Heart right ventricle (tissue), 16 donors: ENCODE data around the gene ELF4. TPM values are rescaled to one million over a fixed set of nuclear protein-coding genes. Genes with fewer than 3 reads are reported as not detected.

Source experiments
- ATAC-seq, 8 donors: fragments of 200-7000 bp; cut with Tn5 transposase; one replicate each; pipeline ENCODE4 v1.9.1; 2020; ENCODE audit warnings: mild to moderate bottlenecking in 8 of 8, moderate library complexity in 8 of 8, moderate number of reproducible peaks in 1 of 8
- DNase-seq, 2 donors: peaks; one replicate each; pipeline ENCODE4 v3.0.0-alpha.2; 2020
- H3K27ac ChIP-seq, 10 donors: fragments of 200-600 bp; sonication (generic) in 2 of 10; one replicate each; pipeline versions ENCODE4 v1.5.0 to v1.8.0; 2020 to 2022; ENCODE audit warnings: mild to moderate bottlenecking in 3 of 10
- H3K27me3 ChIP-seq, 7 donors: fragments of 200-600 bp; one replicate each; pipeline ENCODE4 v1.8.0; 2021 to 2022; ENCODE audit warnings: mild to moderate bottlenecking in 2 of 7
- H3K36me3 ChIP-seq, 9 donors: fragments of 200-600 bp; sonication (generic) in 1 of 9; one replicate each; pipeline versions ENCODE4 v1.5.0 to v1.8.0; 2020 to 2022; ENCODE audit warnings: mild to moderate bottlenecking in 2 of 9
- H3K4me1 ChIP-seq, 9 donors: fragments of 200-600 bp; sonication (generic) in 1 of 9; one replicate each; pipeline versions ENCODE4 v1.5.0 to v1.8.0; 2020 to 2022; ENCODE audit warnings: mild to moderate bottlenecking in 4 of 9
- H3K4me3 ChIP-seq, 10 donors: fragments of 200-600 bp; sonication (generic) in 2 of 10; one replicate each; pipeline versions ENCODE4 v1.5.0 to v1.8.0; 2020 to 2022; ENCODE audit warnings: mild to moderate bottlenecking in 7 of 10, moderate library complexity in 2 of 10
- H3K9me3 ChIP-seq, 11 donors: fragments of 200-600 bp in 10 of 11; sonication (generic) in 2 of 11; one replicate each; pipeline versions ENCODE4 v1.5.0 to v1.8.0; 2013 to 2022; ENCODE audit warnings: mild to moderate bottlenecking in 2 of 11, control low read depth in 1 of 11, moderate library complexity in 1 of 11
- WGBS, 2 donors: extraction: QIAGEN DNeasy Blood & Tissue Kit; methylation state at CpG; one replicate each; pipeline ENCODE4 v1.1.7; 2013; ENCODE audit warnings: inconsistent platforms in 1 of 2; 5-methylcytosine and 5-hydroxymethylcytosine counted together
- intact Hi-C, 10 donors: fragments of 100-400 bp; cut with DNase I; formaldehyde crosslinking; loops; one replicate each; pipeline versions ENCODE4 v1.11.1 to v1.14.2; 2022
- polyA plus RNA-seq, 2 donors: library from polyadenylated mRNA; stranded (reverse); fragments of 200-250 nt; gene quantifications; one replicate each; pipeline ENCODE4 v1.2.3, GENCODE V29; 2013
- total RNA-seq, 10 donors: library from RNA; stranded (reverse); fragmentation: NEBNext Ultra II Directional in 3 of 10; extraction: Animal tissue kit (Norgen Biotek cat#: 25700) in 3 of 10; gene quantifications; one replicate each; pipeline versions ENCODE4 v1.2.1 to v1.2.4, GENCODE V29; 2021 to 2023
- TF ChIP-seq, protein P1 (sequence below), 9 donors: fragments of 200-600 bp; sonication (generic) in 2 of 9; IDR thresholded peaks; one replicate each; pipeline versions ENCODE4 v1.5.0 to v1.8.0; 2021 to 2022; ENCODE audit warnings: antibody characterized with exemption in 9 of 9, mild to moderate bottlenecking in 5 of 9, moderate library complexity in 1 of 9
- donor health status: Arrhythmogenic right ventricular cardiomyopathy.
- donor health status: ischemic (EF 13 %, LVEDD 7.1; RV severe dilation, severe dysfunction).
- donor health status: healthy with polysubstance abuse.
- donor health status: DM: no; HTN: yes; CAD: no.
- donor health status: DM: no; HTN: no; CAD: no.
- donor health status: ischemic (EF 25% LVEDD 6.9; RV normal size, moderate dysfunction).
- donor health status: ischemic (EF 25% LVEDD 5.7; RV mildly dilated, moderate dysfunction).
- donor health status: healthy.
- donor health status: DM: yes; HTN: yes; CAD: no.
- donor health status: Ischemic cardiomyopathy.
- donor health status: ischemic (EF 35%, LVEDD 5.7; RV mildly dilated, moderate dysfunction).
- donor health status: nonischemic (EF 11% LVEDD 7.7; RV severe dilation, severe dysfunction).
- donor health status: DM: yes; HTN: yes; CAD: no.
- donor health status: PGD.
- donor health status: ischemic (EF 29% LVEDD 5.4; RV normal size, mild dysfunction).
- donor health status: nonischemic (EF 23%, LVEDD 6.1; RV moderate dilation, normal function).

Gene ELF4
- total and polyA plus RNA-seq, 12 donors, result 1.8 to 8.6 (median 2.7) TPM

DNA sequence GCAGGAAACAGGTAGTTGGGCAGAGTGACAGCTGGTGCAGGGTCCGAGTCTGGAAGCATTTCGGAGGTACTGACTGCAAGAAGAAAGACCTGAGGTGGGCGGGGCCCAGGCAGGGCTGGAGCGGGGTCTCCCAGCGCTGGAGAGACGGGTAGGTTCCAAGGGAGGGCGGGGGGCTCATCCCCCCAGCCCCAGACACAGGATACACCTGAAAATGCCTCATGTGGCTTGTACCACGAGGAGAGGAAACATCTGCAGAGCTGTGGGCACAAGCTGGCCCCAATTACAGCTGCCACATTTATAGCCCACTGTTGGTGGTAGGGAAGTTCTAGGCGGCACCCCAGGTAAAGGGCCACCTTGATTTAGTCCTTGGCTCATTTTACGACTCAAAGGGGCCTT lies 38.0 kb downstream of the ELF4 start:
- DNase-seq (no peak), ATAC-seq (no peak)
- Histone ChIP-seq H3K4me3 (no peak overlapping the region), H3K27me3 (no peaks in the 10 kb centered on the region), H3K27ac (no peak overlapping the region), H3K36me3 (peaks cover 0 to 81% (median 0%) of the 10 kb centered on the region in 9 donors), H3K4me1 (no peaks in the 10 kb centered on the region), H3K9me3 (no peaks in the 10 kb centered on the region)
- WGBS, 2 donors, result 81 to 82% methylated on average over 6 to 10 of the region's 10 CpGs
- TF ChIP-seq, protein P1, sequence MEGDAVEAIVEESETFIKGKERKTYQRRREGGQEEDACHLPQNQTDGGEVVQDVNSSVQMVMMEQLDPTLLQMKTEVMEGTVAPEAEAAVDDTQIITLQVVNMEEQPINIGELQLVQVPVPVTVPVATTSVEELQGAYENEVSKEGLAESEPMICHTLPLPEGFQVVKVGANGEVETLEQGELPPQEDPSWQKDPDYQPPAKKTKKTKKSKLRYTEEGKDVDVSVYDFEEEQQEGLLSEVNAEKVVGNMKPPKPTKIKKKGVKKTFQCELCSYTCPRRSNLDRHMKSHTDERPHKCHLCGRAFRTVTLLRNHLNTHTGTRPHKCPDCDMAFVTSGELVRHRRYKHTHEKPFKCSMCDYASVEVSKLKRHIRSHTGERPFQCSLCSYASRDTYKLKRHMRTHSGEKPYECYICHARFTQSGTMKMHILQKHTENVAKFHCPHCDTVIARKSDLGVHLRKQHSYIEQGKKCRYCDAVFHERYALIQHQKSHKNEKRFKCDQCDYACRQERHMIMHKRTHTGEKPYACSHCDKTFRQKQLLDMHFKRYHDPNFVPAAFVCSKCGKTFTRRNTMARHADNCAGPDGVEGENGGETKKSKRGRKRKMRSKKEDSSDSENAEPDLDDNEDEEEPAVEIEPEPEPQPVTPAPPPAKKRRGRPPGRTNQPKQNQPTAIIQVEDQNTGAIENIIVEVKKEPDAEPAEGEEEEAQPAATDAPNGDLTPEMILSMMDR (IDR thresholded peaks at IDR 0.05), result no peak
- intact Hi-C loops, result no loop called here

DNA sequence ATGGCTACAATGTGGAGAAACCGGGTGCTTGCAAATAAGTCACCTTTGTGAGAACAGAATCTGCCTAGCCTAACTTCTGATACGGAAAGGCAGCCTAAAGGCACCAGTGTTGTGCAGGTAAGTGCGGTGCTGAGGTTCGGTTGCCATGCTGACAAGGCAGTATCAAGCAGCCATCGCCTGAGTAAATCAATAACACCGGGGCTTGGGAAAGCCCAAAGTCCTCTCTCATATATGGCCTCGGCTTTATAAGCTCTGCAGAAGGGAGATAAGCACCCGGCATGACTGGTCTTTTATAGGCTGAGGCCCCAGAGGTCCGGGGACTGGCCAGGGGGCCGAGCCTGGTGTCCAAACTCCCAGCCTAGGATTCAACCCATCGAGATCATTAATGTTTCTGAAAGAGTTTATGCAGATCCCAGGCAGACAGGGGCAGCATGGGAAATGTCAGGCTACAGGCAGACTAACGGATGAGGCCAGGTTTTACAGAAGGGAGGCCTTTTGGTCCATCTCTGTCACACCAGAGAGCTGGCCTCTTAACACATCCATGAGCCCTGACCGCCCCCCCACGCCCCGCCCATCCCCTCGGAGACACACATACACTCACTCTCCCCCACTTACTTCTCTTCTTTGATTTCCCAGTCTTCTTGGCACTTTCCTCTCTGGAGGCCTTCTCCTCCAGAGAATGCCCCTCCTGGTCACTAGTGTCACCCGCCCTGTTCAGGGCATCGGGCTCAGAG lies 38.5 kb downstream of the ELF4 start:
- WGBS, 2 donors, result 86 to 88% methylated on average over 17 to 18 of the region's 18 CpGs
- ATAC-seq (no peak), DNase-seq (no peak)
- Histone ChIP-seq H3K9me3 (no peaks in the 10 kb centered on the region), H3K36me3 (peaks cover 0 to 87% (median 0%) of the 10 kb centered on the region in 9 donors), H3K4me3 (no peak overlapping the region), H3K27me3 (no peaks in the 10 kb centered on the region), H3K27ac (no peak overlapping the region), H3K4me1 (no peaks in the 10 kb centered on the region)
- TF ChIP-seq, protein P1 (IDR thresholded peaks at IDR 0.05), result no peak
- intact Hi-C loops, result no loop called here

DNA sequence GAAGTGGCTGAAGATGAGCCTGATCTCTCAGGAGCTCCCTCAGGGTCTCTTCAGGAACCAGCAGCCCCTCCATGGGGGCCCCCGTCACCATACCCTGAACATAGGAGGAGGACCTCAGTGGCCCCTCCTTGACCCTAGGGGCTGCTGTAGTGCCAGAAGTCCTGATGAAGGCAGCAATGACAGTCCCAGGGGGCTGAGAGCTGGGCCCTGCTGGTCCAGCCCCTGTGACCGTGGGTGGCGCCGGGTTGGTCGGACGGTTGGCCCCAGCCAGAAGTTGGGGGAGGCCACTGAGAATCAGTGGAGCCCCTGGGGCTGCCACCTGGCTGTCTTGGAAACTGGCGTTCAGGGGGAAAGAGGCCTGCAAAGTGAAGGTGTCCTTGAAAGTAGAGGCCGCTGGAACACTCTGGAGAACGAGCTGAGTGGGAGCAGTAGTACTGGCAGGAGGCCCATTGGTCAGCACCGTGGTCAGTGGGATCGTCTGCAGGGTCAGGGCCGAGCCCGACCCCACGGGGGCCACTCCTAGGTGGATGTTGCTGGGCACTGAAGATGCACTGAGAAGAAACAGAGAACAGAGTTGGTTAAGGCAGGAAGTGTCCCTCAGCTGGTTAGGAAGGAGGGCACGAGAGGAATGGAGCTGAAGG lies 43.2 kb downstream of the ELF4 start:
- WGBS, 2 donors, result 86 to 93% methylated on average over 13 to 15 of the region's 15 CpGs
- intact Hi-C loops, result loop anchor here in 2 of 10 donors (10.0 kb wide), 2 partner anchors 142 to 462 kb away; no protein-coding TSS in a partner anchor

More for the DNA sequence above, 43.2 kb downstream of the ELF4 start:
- Histone ChIP-seq H3K9me3 (no peaks in the 10 kb centered on the region), H3K4me3 (no peak overlapping the region), H3K27me3 (no peaks in the 10 kb centered on the region), H3K27ac (no peak overlapping the region), H3K36me3 (peaks cover 0 to 75% (median 0%) of the 10 kb centered on the region in 9 donors), H3K4me1 (no peaks in the 10 kb centered on the region)
- DNase-seq (no peak), ATAC-seq (peak in 1 of 8 donors; percentile 27)
- TF ChIP-seq, protein P1 (IDR thresholded peaks at IDR 0.05), result no peak
